ENCODE measurements around the gene ETV3L. TPM values are rescaled to one million over a fixed set of nuclear protein-coding genes. Genes with fewer than 3 reads are reported as not detected.
"Not testable (repeated sequence)": the region's sequence is repeated elsewhere in the genome, so short reads cannot be mapped to it uniquely, and the experiment has no call there.

Gene ETV3L
- total RNA-seq, 1 experiment from 2014 or later: not detected

DNA sequence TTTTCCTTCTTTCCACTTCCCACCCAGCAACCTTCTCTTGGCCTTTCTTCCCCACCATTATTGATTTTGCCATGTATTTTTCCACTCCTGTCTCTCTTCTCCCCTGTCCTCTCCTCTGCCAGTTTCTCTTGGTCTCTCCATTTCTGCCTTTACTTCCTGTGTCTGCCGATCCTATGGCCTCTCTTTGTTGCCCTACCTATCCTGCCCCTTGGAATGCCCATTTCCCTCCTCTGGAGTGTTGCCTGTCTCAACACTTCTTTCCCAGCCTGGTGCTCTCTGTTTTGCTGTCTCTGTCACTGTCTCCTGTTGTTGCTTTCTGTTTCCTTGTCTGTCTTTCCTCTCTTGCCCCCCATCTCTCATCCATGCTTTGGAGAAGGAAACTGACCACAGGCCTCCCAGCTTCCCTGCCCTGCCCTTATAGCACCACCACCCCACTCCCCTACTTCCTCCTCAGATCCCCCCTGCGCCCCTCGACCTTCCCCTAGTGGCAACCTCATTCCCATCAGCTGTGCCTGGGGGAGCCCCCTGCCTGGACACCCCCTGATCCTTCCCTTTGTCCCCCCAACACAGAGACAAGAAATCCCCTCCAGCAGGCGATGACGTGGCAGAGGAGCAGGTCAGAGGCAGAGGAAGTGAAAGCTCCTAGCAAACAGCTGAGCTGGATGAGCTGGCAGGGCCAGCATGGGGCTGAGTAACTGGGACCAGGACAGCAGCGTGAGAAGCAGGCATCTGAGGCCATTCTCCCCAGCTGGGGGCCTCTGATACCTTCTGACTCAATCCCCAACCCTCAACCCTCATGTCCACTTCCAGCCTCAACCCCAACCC, 6.6 kb upstream of the ETV3L start:
- DNase-seq (ENCODE audit: extremely low read depth, low read depth): peak; percentile 26

DNA sequence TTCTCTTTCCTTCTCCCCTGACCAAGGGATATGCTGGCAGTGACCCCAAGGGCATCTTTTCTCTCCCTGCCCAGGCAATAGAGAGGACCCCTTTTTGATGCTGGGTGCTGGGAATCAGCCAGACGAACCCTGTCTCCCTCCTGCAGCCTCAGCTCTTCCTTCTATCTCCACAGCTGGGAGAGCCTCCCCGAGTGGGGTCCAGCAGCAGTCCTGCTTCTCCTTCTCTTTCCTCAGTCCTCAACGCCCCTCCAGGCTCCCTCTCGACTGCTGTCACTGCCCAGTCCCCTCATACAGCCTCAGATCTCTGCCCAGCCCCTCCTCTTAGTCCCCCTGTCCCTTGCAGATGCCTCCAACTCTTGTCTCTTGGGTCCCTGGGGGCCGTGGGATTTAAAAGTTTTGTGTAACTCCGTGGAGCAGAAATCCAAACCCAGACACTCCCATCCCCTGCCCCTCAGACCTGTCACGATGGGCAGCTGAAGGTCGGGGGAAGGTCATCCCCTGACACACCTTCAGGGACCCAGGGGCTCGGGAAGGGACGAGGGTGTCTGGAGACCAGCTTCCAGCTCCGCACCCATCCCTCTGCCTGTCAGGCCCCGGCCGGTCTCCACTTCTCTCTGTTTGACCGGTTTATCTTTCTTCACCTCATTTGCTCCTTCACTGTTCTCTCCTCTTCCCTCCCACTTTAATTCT, 5.8 kb upstream of the ETV3L start:
- no peak for DNase-seq (ENCODE audit: extremely low read depth, low read depth)

DNA sequence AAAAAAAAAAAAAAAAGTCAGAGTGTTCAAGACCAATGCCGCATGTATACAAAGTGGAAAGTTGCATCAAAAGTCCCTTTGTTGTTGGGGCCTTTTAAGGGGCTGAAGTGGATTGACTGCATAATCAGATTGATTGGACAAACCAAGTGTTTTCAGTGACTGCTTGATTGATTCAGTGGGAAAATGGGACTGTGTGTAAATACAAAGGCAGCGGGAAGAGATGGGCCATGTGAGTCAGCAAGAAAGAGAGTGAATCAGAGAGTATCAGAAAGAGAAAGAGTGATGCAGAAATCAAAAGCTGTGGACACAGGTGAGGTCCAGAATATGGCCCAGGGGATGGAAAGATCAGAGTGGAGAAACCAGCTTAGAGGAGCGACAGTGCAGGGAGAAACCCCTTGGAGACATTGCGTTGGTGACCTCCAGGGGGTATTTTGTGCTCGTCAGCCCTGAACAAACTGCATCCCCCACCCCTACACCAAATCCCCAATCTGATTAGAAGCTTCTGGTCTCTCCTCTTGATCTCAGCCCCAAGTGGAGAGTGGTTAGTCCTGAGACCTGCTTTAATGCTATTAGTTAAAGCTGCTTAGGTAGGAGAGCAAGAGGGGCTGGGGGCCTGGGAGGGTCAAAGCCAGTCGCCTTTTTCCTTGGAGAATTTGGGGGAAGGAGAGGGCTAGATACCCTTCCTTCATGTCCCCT, 5.1 kb upstream of the ETV3L start:
- no peak for DNase-seq (ENCODE audit: extremely low read depth, low read depth)

DNA sequence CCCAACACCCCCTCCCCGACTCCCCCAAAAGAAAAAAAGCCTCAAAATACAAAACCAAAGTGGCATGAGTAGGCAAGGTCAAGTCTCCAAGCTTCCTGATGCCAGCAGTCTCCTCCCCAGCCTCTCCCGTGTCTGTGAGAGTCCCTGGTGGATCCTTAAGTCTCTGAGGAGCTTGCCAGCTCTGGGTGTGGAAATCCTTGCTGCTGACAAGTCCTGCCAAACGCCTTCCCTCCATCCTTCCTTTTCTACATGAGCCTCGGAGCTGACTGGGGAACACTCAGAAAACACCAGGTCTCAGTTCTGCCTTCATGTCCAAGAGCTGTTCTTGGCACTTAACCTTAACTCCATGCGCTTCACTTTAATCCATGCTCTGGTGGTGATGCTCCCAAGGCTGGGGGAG, 3.7 kb upstream of the ETV3L start:
- no peak for DNase-seq (ENCODE audit: extremely low read depth, low read depth)

DNA sequence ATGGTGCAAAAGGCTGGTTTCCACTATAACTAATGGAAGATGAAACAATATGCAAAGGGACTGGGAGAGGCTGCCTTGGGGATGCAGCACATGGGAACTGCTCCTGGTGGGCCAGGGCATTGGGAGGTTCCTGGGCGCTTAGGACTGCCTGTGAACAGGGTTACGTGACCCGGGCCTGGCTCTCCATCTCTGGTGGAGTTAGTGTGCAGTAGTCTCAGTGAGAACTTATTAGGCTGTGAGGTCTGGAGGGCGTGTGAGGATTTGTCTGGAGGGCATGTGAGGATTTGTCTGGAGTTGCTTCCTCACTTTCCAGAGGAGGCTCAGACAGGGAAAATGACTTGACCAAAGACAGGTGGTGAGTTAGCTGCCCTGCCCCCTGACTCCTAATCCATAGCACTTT, 1.5 kb upstream of the ETV3L start:
- no peak for DNase-seq (ENCODE audit: extremely low read depth, low read depth)

DNA sequence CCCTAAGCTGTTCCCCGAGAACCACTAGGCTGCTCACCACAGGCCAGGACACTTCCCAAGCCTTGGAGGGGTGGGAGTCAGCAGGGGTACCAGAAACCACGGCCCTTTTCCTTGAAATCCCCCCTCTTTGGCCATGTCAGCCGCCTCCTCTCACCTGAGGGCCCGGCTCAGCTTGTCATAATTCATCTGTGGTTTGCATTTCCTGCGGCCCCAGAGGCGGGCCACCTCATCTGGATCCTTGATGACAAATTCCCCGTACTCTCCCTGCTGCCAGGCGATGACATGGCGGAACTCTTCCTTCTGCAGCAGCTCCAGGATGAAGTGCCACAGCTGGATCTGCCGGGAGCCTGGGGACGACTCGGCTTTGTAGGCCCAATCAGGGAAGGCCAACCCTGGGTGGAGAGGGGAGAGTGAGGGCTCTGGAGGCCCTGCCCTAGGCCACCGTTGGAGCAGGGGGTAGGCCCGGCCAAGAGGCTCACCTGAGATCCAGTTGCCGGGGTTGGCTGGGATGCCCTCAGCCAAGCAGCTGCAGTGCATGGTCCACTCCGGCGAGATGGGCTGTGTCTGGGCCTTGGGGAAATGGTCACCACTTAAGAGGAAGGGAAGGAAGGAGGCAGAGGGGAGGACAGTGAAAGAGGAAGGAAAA, 498 bp downstream of the ETV3L start:
- DNase-seq (ENCODE audit: extremely low read depth, low read depth): not testable (repeated sequence)

DNA sequence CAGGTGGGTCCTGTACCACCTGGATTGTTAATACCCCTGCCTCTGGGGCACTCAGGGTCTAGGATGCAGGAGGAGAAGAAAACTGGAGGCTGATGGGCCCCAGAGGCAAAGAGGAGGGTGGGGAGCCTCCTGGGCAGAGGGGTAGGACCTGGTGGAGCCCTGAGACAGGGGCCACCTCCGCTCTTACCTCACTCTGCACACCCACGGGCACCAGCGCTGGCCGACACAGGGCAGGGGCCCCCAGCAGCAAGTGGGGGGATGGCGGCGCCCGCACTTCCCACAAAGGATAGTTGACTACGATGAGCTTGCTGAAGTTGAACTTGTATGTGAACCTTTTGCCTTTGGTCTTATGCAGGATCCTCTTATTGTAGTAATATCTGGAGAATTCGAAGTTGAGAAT, 1.1 kb downstream of the ETV3L start:
- DNase-seq (ENCODE audit: extremely low read depth, low read depth): no peak

DNA sequence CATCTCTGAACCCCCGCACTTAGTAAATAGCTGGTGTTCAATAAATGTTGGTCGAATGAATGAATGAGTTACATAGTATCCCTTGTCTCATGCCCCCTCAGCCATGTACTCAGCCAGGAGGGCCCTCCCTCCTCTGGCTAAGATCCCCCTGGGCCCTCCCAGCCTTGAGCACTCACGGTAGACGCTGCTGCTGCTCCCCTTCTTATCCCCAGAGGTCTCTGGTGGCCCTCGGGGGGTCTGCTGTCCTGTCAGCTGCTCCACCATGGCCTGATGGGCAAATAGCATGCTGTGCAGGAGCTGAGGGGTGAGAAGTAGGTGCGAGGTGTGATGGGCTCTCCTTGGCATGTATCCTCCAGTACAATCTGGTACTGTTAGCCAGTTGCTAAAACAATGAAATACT, 1.9 kb downstream of the ETV3L start:
- DNase-seq (ENCODE audit: extremely low read depth, low read depth): no peak

DNA sequence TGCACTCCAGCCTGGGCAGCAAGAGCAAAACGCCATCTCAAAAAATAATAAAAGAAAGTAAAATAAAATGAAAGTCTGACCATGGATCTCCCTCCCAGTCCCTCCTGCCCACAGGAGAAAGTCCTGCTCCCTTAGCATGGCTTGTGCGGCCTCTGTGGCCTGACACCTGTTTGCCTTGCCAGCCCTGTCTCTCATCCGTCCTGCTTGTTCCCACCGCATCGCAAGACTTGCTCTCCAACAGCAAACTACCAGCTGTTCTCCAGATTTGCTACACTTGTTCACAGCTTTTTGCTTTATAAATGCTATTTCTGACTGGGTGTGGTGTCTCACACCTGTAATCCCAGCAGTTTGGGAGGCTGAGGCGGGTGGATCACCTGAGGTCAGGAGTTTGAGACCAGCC, 2.7 kb downstream of the ETV3L start:
- DNase-seq (ENCODE audit: extremely low read depth, low read depth): no peak

DNA sequence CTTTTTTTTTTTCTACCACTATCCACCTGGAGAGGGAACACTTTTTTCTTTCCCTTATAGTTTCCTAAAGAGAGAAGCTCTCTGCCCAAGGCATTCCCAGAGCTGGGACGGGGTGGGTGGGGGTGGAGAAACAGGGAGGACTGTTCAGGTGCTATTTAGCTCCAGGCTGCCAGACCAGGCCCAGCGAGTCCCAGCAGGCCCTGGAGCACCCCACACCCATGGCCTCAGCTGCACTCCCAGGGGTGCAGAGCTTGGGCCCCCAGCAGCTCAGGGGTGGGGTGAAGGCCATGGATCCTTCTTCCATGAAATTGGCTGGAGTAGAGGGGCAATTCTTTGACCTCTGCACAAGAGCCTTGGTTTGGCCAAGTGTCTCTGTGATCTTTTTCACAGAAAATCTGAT, 4.1 kb downstream of the ETV3L start:
- DNase-seq (ENCODE audit: extremely low read depth, low read depth): no peak

DNA sequence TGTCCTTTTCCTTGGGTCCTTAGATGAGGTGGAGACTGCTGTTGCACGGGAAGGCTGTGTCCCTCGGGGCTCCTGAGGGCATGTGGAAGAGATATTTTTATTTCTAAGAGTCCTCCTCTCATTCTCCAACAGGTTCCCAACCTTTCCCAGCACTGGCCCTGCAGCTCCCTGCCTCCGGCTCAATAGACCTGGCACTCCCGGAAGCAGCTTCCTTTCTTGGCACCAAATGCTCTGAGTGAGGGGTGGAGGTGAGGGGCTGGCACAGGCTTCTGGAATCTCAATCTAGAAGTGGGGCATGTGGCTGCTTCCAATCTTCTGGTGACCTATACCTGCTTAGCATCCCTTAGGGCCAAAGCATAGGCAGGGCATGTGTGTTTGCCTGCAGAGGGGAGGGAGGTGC, 4.5 kb downstream of the ETV3L start:
- DNase-seq (ENCODE audit: extremely low read depth, low read depth): no peak

DNA sequence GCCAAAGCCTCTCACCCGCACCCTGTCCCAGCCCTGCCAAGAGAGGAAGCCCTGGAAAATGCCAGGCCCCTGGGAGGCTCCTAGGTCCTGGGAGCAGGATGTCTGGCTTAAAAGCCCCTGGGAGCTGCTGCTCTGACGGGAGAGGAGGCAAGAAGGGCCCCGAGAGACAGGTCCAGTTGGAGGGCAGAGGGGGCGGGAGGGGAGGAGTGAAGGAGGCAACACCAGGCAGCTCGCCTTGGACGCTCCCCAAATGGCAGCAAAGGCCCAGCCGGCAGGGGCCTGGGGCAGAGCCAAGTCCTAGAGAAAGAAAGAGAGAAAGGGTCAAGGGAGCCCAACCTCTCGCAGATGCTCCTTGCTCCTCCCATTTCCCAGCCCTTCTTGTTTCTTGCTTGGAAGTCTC, 6.8 kb downstream of the ETV3L start:
- no peak for DNase-seq (ENCODE audit: extremely low read depth, low read depth)

DNA sequence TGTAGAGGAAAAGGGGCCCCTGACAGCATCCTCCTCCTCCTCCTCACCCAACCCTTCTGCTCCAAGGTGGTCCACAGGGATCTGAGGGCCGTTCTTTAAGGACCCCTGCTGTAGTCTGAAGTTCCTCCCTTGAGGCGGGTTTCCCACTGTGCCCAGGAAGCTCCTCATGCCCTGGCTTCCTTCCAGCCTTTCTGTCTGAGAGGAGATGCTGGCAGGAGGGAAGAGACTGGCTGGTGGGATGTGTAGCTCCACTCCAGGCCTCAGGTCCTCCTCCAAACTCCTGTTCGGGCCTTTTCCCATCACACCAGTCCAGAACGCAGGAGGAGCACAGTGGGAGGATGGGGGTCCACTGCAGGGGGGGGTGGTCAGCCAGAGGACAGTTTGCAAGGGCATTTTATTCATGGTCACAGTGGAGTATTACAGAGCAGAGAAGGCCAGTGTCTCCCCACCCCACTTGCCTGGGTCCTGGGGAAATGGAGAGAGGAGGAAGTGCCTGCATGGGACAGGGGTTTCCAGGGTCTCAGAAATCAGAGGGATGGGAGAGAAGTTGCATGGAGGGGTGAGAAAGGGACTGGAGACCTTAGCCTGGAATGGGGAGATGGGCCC, 7.8 kb downstream of the ETV3L start:
- DNase-seq (ENCODE audit: extremely low read depth, low read depth): no peak

DNA sequence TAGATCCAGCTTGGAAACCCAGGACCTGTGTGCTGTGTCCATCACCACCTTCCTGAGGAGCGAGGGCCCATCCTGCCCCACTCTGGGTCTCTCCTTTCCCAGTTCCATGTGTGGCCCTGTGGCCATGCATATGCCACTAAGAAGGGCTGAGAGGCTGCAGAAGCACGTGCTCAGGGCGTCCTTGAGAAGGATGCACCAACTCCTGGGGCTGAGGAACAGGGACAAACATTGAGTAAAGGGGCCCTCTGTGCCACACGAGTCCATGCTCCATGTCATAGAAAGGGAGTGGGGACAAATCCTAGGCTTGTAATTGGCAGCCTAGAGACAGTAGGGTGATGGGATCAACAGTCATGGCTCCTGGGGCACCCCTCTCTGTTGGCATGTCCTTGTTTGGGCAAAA, 8.4 kb downstream of the ETV3L start:
- DNase-seq (ENCODE audit: extremely low read depth, low read depth): no peak

DNA sequence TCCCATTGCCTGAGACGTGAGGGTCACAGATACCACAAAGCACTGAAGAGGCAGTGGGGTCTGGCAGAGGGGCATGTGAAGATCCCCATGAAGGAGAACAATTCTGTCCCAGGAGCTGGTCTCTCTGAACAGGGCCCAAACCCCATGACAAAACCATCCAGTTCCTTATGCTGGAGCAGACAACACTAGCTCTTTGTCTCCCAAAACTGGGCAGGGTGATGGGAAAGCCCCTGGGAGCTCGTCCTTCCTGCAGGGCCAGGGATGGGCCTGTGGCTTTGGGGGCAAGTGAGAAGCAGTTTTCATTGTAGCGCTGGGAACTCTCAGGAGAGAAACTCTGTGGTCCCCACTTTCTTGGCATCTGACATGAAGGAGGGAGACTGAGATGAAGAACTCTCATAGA, 8.8 kb downstream of the ETV3L start:
- DNase-seq (ENCODE audit: extremely low read depth, low read depth): no peak

DNA sequence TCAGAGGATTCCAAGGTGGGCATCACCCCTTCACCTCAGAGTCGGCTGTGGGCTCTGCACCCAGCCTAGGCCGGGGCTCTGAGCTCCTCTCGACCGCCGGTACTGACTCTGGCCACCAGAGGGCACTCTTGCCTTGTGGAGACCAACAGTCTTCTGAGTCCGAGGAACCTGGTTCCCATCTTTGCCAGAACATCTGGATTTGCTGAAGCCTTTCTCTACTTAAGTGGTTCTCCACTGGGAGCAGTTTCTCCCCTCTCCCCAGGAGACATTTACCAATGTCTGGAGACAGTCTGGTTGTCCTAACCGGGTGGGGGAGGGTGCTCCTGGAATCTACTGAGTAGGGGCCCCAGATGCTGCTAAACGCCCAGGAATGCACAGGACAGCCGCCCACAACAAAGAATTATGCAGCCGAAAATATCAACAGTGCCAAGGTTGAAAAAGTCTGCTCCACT, 9.4 kb downstream of the ETV3L start:
- DNase-seq (ENCODE audit: extremely low read depth, low read depth): peak; percentile 85

DNA sequence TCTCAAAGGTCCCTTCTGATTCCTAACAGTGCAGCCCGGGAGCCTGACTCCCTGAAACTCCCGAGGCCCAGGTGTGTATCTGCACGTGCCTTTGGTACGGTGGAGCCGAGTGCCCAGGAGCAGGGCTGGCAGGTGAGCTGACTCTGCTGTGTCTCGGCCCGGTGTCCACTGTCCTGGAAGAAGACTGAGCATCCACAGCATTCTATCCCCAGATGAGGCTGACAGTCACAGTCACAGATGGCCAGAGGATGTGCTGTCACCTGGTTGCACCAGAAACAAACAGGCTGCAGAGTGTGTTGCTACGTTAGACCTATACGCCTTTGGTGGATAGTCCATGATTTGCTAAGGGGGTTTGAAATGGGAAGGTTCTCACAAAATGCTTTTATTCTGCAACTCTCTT, 9.8 kb downstream of the ETV3L start:
- DNase-seq (ENCODE audit: extremely low read depth, low read depth): no peak

DNA sequence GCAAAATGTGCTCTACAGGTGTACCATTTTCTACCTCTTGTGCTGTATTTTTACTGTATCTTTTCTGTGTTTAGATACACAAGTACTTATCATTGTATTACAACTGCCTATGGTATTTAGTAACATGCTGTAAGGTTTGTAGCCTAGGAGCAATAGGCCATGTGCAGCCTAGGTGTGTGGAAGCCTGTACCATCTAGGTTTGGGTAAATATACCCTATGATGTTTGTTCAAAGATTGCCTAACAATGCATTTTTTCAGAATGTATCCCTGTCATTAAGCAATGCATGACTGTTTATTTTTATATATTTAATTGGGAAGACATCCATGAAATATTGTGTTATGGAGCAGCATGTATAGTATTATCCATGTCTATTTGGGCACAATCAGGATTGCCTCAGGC, 11.0 kb downstream of the ETV3L start:
- no peak for DNase-seq (ENCODE audit: extremely low read depth, low read depth)

DNA sequence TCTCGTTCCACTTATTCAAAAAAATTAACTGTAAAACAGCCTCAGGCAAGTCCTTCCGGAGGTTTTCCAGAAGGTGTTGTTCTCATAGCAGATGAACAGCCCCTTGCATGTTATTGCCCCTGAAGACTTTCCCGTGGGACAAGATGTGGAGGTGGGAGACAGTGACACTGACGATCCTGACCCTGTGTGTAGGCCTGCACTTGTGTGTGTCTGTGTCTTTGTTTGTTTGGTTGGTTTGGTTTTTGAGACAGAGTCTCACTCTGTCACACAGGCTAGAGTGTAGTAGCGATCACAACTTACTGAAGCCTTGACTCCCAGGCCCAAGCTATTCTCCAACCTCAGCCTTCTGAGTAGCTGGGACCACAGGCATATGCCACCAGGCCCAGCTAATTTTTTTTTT, 12.6 kb downstream of the ETV3L start:
- no peak for DNase-seq (ENCODE audit: extremely low read depth, low read depth)

DNA sequence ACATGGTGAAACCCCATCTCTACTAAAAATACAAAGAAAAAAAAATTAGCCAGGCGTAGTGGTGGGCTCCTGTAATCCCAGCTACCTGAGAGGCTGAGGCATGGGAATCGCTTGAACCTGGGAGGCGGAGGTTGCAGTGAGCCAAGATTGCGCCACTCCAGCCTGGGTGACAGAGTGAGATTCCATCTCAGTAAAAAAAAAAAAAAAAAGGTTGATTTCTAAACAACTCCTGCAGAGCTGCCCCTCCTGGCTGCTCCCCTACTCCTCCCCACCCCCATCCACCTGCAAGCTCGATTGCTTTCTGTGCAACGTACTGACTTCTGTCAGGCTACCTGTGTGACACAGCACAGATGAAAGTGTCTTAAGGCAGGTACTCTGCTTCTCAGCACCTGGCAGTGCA, 13.3 kb downstream of the ETV3L start:
- DNase-seq (ENCODE audit: extremely low read depth, low read depth): no peak

DNA sequence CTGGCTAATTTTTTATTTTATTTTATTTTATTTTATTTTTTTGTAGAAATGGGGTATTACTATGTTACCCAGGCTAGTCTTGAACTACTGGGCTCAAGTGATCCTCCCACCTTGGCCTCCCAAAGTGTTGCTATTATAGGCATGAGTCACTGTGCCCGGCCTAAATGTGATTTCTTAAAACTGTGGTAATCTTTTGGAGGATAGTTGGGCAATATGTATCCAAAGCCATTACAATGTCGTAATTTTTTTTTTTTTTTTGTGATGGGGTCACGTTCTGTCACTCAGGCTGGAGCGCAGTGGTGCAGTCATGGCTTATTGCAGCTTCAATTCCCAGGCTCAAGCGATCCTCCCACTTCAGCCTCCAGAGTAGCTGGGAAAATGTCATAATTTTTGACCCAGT, 14.2 kb downstream of the ETV3L start:
- DNase-seq (ENCODE audit: extremely low read depth, low read depth): no peak

Measured in NCI-H460 (cell line).